ENCODE data around the gene ARSA. TPM values are rescaled to one million over a fixed set of nuclear protein-coding genes. Genes with fewer than 3 reads are reported as not detected.
"Not testable (repeated sequence)": the region's sequence is repeated elsewhere in the genome, so short reads cannot be mapped to it uniquely, and the experiment has no call there.

ARSA gene
- total and polyA plus RNA-seq, 2 donors: 10.7 to 63.3 TPM

DNA sequence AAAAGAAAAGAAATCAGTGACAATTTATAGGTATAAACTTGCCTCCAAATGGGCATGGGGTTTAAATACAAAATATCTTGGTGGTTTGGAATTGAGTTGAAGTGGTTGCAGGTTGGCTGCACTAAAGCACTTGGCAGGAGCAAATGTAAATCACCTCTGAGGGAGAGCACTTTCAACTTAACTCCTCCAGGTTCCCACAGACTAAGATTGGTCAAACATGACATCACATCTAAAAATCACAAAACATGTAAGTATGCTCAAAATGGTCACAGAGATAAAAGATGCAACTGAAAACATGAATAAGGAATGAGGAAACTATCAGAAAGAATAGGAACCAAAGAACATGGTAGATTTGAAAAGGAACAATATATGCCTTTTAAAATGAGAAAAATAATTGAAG is 32.4 kb upstream of the ARSA start:
- peaks cover 0 to 2% of the 10 kb centered on the region in 2 donors for H3K27me3 ChIP-seq (ENCODE audit: control insufficient read depth in 2 of 2, insufficient read depth in 1 of 2, low read length in 1 of 2)
- DNase-seq (ENCODE audit: low read depth in 6 of 9, low spot score in 9 of 9): no peak
- H3K4me1 ChIP-seq (ENCODE audit: control insufficient read depth in 2 of 2, insufficient read depth in 2 of 2, low read length in 2 of 2): no peaks in the 10 kb centered on the region
- no peaks in the 10 kb centered on the region for H3K9me3 ChIP-seq (ENCODE audit: control insufficient read depth in 2 of 2, insufficient read depth in 1 of 2, low read length in 1 of 2)
- no peak overlapping the region for H3K27ac ChIP-seq (ENCODE audit: low read depth in 1 of 2, low read length in 1 of 2)
- H3K36me3 ChIP-seq (ENCODE audit: control insufficient read depth in 2 of 2, insufficient read depth in 2 of 2, low read length in 1 of 2): no peaks in the 10 kb centered on the region
- no peak overlapping the region for H3K4me3 ChIP-seq (ENCODE audit: low read length in 2 of 2)

DNA sequence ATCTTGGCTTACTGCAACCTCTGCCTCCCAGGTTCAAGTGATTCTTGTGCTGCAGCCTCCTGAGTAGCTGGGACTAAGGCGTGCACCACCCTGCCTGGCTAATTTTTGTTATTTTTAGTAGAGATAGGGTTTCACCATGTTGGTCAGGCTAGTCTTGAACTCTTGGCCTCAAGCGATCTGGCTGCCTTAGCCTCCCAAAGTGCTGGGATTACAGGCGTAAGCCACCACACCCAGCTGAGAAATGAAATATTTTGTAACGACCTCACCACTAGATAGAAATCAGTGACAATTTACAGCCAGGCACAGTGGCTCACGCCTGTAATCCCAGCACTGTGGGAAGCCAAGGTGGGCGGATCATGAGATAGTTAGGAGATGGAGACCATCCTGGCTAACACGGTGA is 31.8 kb upstream of the ARSA start:
- H3K4me3 ChIP-seq (ENCODE audit: low read length in 2 of 2); H3K27ac ChIP-seq (ENCODE audit: low read depth in 1 of 2, low read length in 1 of 2); DNase-seq (ENCODE audit: low read depth in 6 of 9, low spot score in 9 of 9); H3K4me1 ChIP-seq (ENCODE audit: control insufficient read depth in 2 of 2, insufficient read depth in 2 of 2, low read length in 2 of 2); H3K27me3 ChIP-seq (ENCODE audit: control insufficient read depth in 2 of 2, insufficient read depth in 1 of 2, low read length in 1 of 2); H3K36me3 ChIP-seq (ENCODE audit: control insufficient read depth in 2 of 2, insufficient read depth in 2 of 2, low read length in 1 of 2); H3K9me3 ChIP-seq (ENCODE audit: control insufficient read depth in 2 of 2, insufficient read depth in 1 of 2, low read length in 1 of 2): not testable (repeated sequence)
- 97% methylated on average over 7 of the region's 7 CpGs for WGBS

DNA sequence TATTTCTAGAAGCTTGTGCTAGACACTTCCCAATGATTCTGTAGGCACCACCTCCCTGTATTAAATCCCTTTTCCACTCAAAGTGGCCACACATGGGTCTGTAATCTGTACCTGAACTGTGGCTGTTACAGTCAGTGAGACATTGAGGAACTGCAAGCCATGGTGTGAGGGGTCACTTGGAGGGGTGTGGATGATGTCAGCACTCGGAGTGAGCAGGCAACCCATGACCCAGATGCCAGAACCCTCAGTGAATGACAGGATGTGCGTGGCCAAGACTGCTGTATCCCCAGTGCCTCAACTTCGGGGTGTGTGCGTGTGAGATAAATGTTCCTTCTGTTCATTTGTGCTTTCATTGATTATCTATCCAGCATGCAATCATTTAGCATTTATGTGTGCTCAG is 30.0 kb upstream of the ARSA start:
- WGBS: 89% methylated on average over 4 of the region's 4 CpGs

DNA sequence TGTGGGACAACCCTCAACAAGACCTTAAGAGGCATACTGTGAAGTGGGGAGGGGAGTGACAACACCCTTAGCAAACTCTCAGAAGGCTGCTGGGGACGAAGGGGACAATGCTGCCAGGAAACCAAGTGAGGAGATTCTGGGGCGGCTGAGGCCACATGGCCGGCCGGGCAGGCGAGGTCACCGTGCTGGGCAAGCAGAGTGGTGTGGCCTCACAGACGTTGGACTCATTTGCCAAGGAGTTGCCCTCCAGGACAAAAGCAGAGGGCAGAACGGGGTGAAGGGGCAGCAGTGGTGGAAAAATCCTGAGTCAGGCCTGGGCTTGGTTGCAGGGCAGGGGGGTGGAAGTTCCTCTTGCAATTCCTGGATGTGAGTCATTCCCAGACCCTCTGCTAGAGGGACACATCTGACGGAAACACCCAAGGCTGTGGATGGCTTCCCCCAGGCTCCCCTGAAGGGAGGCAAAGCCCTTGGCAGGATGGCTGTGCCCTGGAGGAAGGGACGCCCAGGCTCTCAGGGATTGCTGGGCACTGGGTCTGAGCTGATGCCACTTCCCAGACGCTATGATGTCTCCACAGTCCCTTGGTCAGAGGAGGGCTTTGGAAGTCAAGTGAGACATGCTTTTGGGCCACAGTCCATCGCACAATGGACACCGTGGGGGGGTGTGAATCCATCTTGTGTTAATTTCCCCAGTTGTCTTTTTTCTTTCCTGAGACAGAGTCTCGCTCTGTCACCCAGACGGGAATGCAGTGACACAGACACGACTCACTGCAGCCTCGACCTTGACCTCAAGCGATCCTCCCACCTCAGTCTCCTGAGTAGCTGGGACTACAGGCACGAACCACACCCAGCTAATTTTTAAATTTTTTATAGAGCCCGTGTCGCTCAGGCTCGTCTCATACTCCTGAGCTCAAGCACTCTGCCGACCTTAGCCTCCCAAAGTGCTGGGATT is 28.4 kb upstream of the ARSA start:
- H3K9me3 ChIP-seq (ENCODE audit: control insufficient read depth in 2 of 2, insufficient read depth in 1 of 2, low read length in 1 of 2): no peaks in the 10 kb centered on the region
- DNase-seq (ENCODE audit: low read depth in 6 of 9, low spot score in 9 of 9): no peak
- H3K27me3 ChIP-seq (ENCODE audit: control insufficient read depth in 2 of 2, insufficient read depth in 1 of 2, low read length in 1 of 2): peaks cover 0 to 2% of the 10 kb centered on the region in 2 donors
- no peak overlapping the region for H3K27ac ChIP-seq (ENCODE audit: low read depth in 1 of 2, low read length in 1 of 2)
- H3K4me3 ChIP-seq (ENCODE audit: low read length in 2 of 2): no peak overlapping the region
- H3K4me1 ChIP-seq (ENCODE audit: control insufficient read depth in 2 of 2, insufficient read depth in 2 of 2, low read length in 2 of 2): no peaks in the 10 kb centered on the region
- H3K36me3 ChIP-seq (ENCODE audit: control insufficient read depth in 2 of 2, insufficient read depth in 2 of 2, low read length in 1 of 2): no peaks in the 10 kb centered on the region
- 93% methylated on average over 23 of the region's 23 CpGs for WGBS

More for the DNA sequence above, 30.0 kb upstream of the ARSA start:
- no peaks in the 10 kb centered on the region for H3K9me3 ChIP-seq (ENCODE audit: control insufficient read depth in 2 of 2, insufficient read depth in 1 of 2, low read length in 1 of 2)
- no peaks in the 10 kb centered on the region for H3K36me3 ChIP-seq (ENCODE audit: control insufficient read depth in 2 of 2, insufficient read depth in 2 of 2, low read length in 1 of 2)
- peaks cover 0 to 2% of the 10 kb centered on the region in 2 donors for H3K27me3 ChIP-seq (ENCODE audit: control insufficient read depth in 2 of 2, insufficient read depth in 1 of 2, low read length in 1 of 2)
- no peak for DNase-seq (ENCODE audit: low read depth in 6 of 9, low spot score in 9 of 9)
- no peak overlapping the region for H3K4me3 ChIP-seq (ENCODE audit: low read length in 2 of 2)
- H3K4me1 ChIP-seq (ENCODE audit: control insufficient read depth in 2 of 2, insufficient read depth in 2 of 2, low read length in 2 of 2): no peaks in the 10 kb centered on the region
- H3K27ac ChIP-seq (ENCODE audit: low read depth in 1 of 2, low read length in 1 of 2): no peak overlapping the region

DNA sequence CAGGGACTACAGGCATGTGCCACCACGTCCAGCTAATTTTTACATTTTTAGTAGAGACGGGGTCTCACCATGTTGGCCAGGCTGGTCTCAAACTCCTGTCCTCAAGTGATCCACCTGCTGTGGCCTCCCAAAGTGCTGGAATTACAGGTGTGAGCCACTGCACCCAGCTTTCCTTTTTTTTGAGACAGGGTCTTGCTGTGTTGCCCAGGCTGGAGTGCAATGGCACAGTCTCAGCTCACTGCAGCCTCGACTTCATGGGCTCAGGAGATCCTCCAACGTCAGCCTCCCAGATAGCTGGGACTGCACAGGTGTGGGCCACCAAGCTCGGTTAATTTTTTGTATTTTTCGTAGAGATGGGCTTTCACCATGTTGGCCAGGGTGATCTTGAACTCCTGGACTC is 26.7 kb upstream of the ARSA start:
- not testable (repeated sequence) for H3K4me1 ChIP-seq (ENCODE audit: control insufficient read depth in 2 of 2, insufficient read depth in 2 of 2, low read length in 2 of 2); H3K9me3 ChIP-seq (ENCODE audit: control insufficient read depth in 2 of 2, insufficient read depth in 1 of 2, low read length in 1 of 2); DNase-seq (ENCODE audit: low read depth in 6 of 9, low spot score in 9 of 9); H3K4me3 ChIP-seq (ENCODE audit: low read length in 2 of 2); H3K36me3 ChIP-seq (ENCODE audit: control insufficient read depth in 2 of 2, insufficient read depth in 2 of 2, low read length in 1 of 2); H3K27me3 ChIP-seq (ENCODE audit: control insufficient read depth in 2 of 2, insufficient read depth in 1 of 2, low read length in 1 of 2); H3K27ac ChIP-seq (ENCODE audit: low read depth in 1 of 2, low read length in 1 of 2)
- WGBS: 95% methylated on average over 6 of the region's 6 CpGs

DNA sequence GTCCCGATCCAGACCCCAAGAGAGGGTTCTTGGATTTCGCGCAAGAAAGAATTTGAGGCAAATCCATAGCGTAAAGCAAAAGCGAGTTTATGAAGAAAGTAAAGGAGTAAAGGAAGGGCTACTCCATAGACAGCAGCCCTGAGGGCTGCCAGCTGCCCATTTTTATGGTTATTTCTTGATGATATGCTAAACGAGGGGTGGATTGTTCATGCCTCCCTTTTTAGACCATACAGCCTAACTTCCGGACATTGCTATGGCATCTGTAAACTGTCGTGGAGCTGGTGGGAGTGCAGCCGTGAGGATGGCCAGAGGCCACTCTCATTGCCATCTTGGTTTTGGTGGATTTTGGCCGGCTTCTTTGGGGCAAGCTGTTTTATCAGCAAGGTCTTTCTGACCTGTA is 25.3 kb upstream of the ARSA start:
- Histone ChIP-seq H3K9me3 (ENCODE audit: control insufficient read depth in 2 of 2, insufficient read depth in 1 of 2, low read length in 1 of 2) (no peaks in the 10 kb centered on the region), H3K27ac (ENCODE audit: low read depth in 1 of 2, low read length in 1 of 2) (no peak overlapping the region), H3K4me3 (ENCODE audit: low read length in 2 of 2) (no peak overlapping the region), H3K27me3 (ENCODE audit: control insufficient read depth in 2 of 2, insufficient read depth in 1 of 2, low read length in 1 of 2) (peaks cover 0 to 2% of the 10 kb centered on the region in 2 donors), H3K4me1 (ENCODE audit: control insufficient read depth in 2 of 2, insufficient read depth in 2 of 2, low read length in 2 of 2) (no peaks in the 10 kb centered on the region), H3K36me3 (ENCODE audit: control insufficient read depth in 2 of 2, insufficient read depth in 2 of 2, low read length in 1 of 2) (no peaks in the 10 kb centered on the region)
- 97% methylated on average over 10 of the region's 10 CpGs for WGBS
- DNase-seq (ENCODE audit: low read depth in 6 of 9, low spot score in 9 of 9): no peak

DNA sequence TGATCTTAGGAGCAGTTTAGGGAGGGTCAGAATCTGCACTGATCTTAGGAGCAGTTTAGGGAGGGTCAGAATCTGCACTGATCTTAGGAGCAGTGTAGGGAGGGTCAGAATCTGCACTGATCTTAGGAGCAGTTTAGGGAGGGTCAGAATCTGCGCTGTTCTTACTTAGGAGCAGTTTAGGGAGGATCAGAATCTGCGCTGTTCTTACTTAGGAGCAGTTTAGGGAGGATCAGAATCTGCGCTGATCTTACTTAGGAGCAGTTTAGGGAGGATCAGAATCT is 15.8 kb upstream of the ARSA start:
- H3K9me3 ChIP-seq (ENCODE audit: control insufficient read depth in 2 of 2, insufficient read depth in 1 of 2, low read length in 1 of 2); H3K36me3 ChIP-seq (ENCODE audit: control insufficient read depth in 2 of 2, insufficient read depth in 2 of 2, low read length in 1 of 2); DNase-seq (ENCODE audit: low read depth in 6 of 9, low spot score in 9 of 9); H3K4me1 ChIP-seq (ENCODE audit: control insufficient read depth in 2 of 2, insufficient read depth in 2 of 2, low read length in 2 of 2); H3K4me3 ChIP-seq (ENCODE audit: low read length in 2 of 2); H3K27ac ChIP-seq (ENCODE audit: low read depth in 1 of 2, low read length in 1 of 2): not testable (repeated sequence)
- H3K27me3 ChIP-seq (ENCODE audit: control insufficient read depth in 2 of 2, insufficient read depth in 1 of 2, low read length in 1 of 2): peaks cover 3 to 14% of the 10 kb centered on the region in 2 donors
- 72% methylated on average over 3 of the region's 3 CpGs for WGBS

DNA sequence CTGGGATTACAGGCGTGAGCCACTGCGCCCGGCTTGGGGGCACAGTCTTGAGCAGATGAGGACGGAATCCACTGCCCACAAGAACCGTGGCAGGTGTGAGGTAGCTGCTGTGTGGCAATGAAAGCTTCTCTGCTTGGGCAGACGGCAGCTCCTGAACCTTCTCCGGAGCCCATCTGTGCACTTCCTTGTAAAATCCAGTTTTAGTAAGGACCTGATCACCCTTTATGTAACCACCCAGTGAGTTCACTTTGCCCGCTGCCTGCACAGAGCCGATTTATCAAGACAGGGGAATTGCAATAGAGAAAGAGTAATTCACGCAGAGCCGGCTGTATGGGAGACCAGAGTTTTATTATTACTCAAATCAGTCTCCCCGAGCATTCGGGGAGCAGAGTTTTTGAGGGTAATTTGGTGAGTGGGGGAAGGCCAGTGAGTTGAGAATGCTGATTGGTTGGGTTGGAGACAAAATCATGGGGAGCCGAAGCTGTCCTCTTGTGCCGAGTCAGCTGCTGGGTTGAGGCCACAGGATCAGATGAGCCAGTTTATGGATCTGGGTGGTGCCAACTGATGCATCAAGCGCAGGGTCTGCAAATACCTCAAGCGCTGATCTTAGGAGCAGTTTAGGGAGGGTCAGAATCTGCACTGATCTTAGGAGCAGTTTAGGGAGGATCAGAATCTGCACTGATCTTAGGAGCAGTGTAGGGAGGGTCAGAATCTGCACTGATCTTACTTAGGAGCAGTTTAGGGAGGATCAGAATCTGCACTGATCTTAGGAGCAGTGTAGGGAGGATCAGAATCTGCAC is 15.3 kb upstream of the ARSA start:
- not testable (repeated sequence) for H3K4me1 ChIP-seq (ENCODE audit: control insufficient read depth in 2 of 2, insufficient read depth in 2 of 2, low read length in 2 of 2); DNase-seq (ENCODE audit: low read depth in 6 of 9, low spot score in 9 of 9); H3K9me3 ChIP-seq (ENCODE audit: control insufficient read depth in 2 of 2, insufficient read depth in 1 of 2, low read length in 1 of 2); H3K36me3 ChIP-seq (ENCODE audit: control insufficient read depth in 2 of 2, insufficient read depth in 2 of 2, low read length in 1 of 2); H3K4me3 ChIP-seq (ENCODE audit: low read length in 2 of 2); H3K27ac ChIP-seq (ENCODE audit: low read depth in 1 of 2, low read length in 1 of 2)
- 96% methylated on average over 17 of the region's 17 CpGs for WGBS
- peaks cover 3 to 14% of the 10 kb centered on the region in 2 donors for H3K27me3 ChIP-seq (ENCODE audit: control insufficient read depth in 2 of 2, insufficient read depth in 1 of 2, low read length in 1 of 2)
